Epithelial cell of alveolus of lung (primary cell): ENCODE data around the gene LMNA. TPM values are rescaled to one million over a fixed set of nuclear protein-coding genes. Genes with fewer than 3 reads are reported as not detected.

Source experiments
- total RNA-seq: library from RNA; depleted of rRNA; stranded (reverse); fragments of >200 nt; gene quantifications from 2 replicates; pipeline ENCODE4 v1.2.1, GENCODE V29; 2015

LMNA gene
- 439 and 479 TPM in 2 replicates for total RNA-seq

DNA sequence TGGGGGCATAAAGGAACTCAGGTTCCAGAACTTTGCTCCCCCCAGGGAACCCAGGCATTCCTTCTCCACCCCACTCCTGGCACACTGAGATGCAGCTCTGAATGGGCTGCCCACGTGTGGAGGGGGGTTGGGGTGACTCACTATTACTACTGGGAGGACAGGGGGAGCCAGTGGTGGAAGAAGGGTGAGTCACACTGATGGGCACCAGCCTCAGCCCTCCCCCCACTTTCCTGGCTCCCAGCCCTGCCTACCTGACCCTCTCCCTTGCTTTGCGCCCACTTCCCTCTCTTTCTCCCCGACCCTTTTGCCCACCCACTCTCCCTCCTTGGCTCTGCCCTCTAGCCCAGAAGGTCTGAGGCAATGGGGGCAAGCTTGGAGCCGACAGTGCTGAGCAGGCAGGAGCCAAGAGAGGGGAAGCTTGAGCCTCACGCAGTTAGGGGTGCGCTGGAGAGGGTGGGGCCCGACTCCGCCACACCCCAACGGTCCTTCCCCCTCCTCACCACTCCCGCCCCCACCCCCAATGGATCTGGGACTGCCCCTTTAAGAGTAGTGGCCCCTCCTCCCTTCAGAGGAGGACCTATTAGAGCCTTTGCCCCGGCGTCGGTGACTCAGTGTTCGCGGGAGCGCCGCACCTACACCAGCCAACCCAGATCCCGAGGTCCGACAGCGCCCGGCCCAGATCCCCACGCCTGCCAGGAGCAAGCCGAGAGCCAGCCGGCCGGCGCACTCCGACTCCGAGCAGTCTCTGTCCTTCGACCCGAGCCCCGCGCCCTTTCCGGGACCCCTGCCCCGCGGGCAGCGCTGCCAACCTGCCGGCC lies at the start of gene LMNA:
Gene LMNA (plus strand): TSS at position 611 of the 818 bp plus-strand sequence. CDS start 208 bp downstream, outside the sequence.

DNA sequence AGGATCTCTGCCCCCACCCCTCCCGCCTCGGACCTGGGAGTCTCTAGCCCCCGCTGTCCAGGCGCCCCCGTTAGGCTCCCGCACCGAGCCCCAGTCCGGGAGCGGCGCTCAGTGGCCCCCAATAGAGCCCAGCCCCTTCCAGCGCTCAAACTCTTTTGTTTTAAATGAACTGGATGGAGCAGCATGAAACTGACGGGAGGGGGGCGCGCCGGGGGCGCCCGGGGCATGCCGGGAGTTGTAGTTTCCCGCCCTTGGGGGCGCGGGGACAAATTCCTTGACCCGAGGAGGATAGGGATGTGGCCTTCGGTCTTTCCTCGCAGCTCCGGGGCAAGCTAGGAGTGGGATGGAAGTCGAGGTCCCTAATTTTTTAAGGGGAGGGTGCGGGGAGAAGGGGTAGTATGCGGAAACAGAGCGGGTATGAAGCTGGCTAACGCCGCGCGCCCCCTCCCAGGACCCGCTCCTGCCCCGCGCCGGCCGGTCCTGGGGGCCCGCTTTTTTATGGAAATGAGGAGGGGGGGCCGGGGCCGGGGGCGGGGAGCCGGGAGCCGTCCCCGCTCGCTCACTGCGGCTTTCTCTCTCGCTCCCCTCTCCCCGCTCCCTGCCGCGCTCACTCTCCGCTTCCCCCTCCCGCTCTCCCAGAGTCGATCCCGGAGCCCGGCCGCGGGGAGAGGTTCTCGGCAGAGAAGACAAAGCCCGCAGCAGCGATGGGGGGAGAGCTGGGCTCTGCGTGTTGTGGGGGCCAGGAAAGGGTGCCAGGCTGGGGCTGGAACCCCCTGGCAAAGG lies 32.0 kb upstream of the LMNA start, which contains the start of gene MEX3A:
Gene MEX3A (minus strand): TSS at position 157 of the 783 bp plus-strand sequence. CDS start 467 bp downstream, outside the sequence.

DNA sequence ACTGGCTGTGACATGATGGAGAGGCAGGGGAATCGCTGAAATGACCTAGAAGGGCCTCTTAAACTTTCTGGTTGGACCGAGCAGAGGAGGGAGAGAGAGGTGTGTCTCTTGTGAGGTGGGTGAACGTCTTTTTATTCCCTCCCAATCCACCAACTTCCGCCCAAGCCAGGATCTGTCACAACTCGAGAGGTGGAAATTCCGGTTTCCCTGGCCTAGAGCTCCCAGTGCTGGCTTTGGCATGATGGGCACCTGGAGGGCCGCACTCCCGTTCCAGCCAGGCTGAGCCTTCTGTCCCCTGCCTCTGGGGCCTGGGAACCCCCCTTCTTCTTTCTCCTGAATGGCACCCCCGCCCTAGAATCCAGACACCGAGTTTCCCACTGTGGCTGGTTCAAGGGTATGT lies 38.9 kb downstream of the LMNA start, which contains the start of gene SEMA4A:
Gene SEMA4A (plus strand): TSS at position 224 of the 400 bp plus-strand sequence. CDS start 994 bp downstream, outside the sequence.

Other genes starting within 250 kb of the LMNA start
- gene RIT1, start 203.4 kb upstream of the LMNA start, total RNA-seq: 23.8 and 27.7 TPM in 2 replicates
- 11.5 and 57.6 TPM in 2 replicates for gene KHDC4, start 180.3 kb upstream of the LMNA start, total RNA-seq
- gene RXFP4, start 173.1 kb upstream of the LMNA start, total RNA-seq: not detected in 2 replicates
- gene ARHGEF2, start 136.2 kb upstream of the LMNA start, total RNA-seq: 118 and 139 TPM in 2 replicates
- gene SSR2, start 93.8 kb upstream of the LMNA start, total RNA-seq: 558 and 731 TPM in 2 replicates
- gene UBQLN4, start 60.9 kb upstream of the LMNA start, total RNA-seq: 14.3 and 20.0 TPM in 2 replicates
- 68.6 and 87.1 TPM in 2 replicates for gene LAMTOR2, start 59.9 kb upstream of the LMNA start, total RNA-seq
- gene RAB25, start 53.6 kb upstream of the LMNA start, total RNA-seq: 0.80 and 3.4 TPM in 2 replicates
- gene MEX3A, start 32.2 kb upstream of the LMNA start, total RNA-seq: 7.0 and 15.8 TPM in 2 replicates
- gene SEMA4A, start 38.9 kb downstream of the LMNA start, total RNA-seq: 0.65 and 0.88 TPM in 2 replicates
- gene SLC25A44, start 79.4 kb downstream of the LMNA start, total RNA-seq: 11.6 and 15.2 TPM in 2 replicates
- 53.4 and 80.4 TPM in 2 replicates for gene PMF1, start 98.3 kb downstream of the LMNA start, total RNA-seq
- gene BGLAP, start 127.5 kb downstream of the LMNA start, total RNA-seq: 1.2 TPM in 1 of 2 replicates, not detected in the other
- 0.26 and 2.1 TPM in 2 replicates for gene PAQR6, start 133.3 kb downstream of the LMNA start, total RNA-seq
- gene SMG5, start 168.1 kb downstream of the LMNA start, total RNA-seq: 36.1 and 46.6 TPM in 2 replicates
- gene TMEM79, start 169.6 kb downstream of the LMNA start, total RNA-seq: 2.5 and 6.6 TPM in 2 replicates
- 82.5 and 103 TPM in 2 replicates for gene GLMP, start 181.0 kb downstream of the LMNA start, total RNA-seq
- 5.3 TPM in 1 of 2 replicates, not detected in the other for gene VHLL, start 184.6 kb downstream of the LMNA start, total RNA-seq
- 205 and 349 TPM in 2 replicates for gene CCT3, start 223.6 kb downstream of the LMNA start, total RNA-seq
- 0.65 TPM in 1 of 2 replicates, not detected in the other for gene TSACC, start 223.8 kb downstream of the LMNA start, total RNA-seq